Neural cell (in vitro differentiated cells): ENCODE measurements around the gene SMU1. TPM values are rescaled to one million over a fixed set of nuclear protein-coding genes. Genes with fewer than 3 reads are reported as not detected.

Experiments used
- H2AFZ ChIP-seq: fragments of 200-600, 300-800 bp; sonication (generic), shearing (Covaris generic); 2 replicates; pipeline ENCODE4 v1.6.0; 2014; ENCODE audit warnings: low read depth, mild to moderate bottlenecking, antibody characterized with exemption, low read length, moderate library complexity
- H3F3A ChIP-seq: fragments of 200-600 bp; shearing (Covaris generic); 2 replicates; pipeline ENCODE4 v1.6.1; 2016; ENCODE audit warnings: mild to moderate bottlenecking, moderate library complexity, mixed read lengths, antibody characterized with exemption, low read length; ENCODE audit not compliant: insufficient read depth, poor library complexity, severe bottlenecking
- H3K27ac ChIP-seq: fragments of 200-600, 300-800 bp; sonication (generic), shearing (Covaris generic); 2 replicates; pipeline ENCODE4 v1.5.1; 2014; ENCODE audit warnings: mild to moderate bottlenecking, low read length, moderate library complexity
- H3K27me3 ChIP-seq: fragments of 300-800, 200-600 bp; sonication (generic), shearing (Covaris generic); 2 replicates; pipeline ENCODE4 v1.6.0; 2014; ENCODE audit warnings: mild to moderate bottlenecking, low read depth, low read length, moderate library complexity; ENCODE audit not compliant: insufficient read depth
- H3K36me3 ChIP-seq: fragments of 300-800, 200-600 bp; sonication (generic), shearing (Covaris generic); 2 replicates; pipeline ENCODE4 v1.5.1; 2014; ENCODE audit warnings: mild to moderate bottlenecking, antibody characterized with exemption, low read length, moderate library complexity; ENCODE audit not compliant: insufficient read depth
- H3K4me2 ChIP-seq: fragments of 300-800, 200-600 bp; sonication (generic), shearing (Covaris generic); 2 replicates; pipeline ENCODE4 v1.6.0; 2014; ENCODE audit warnings: mild to moderate bottlenecking, low read length
- H3K4me3 ChIP-seq: fragments of 300-800, 200-600 bp; sonication (generic), shearing (Covaris generic); 2 replicates; pipeline ENCODE4 v1.5.1; 2014; ENCODE audit warnings: mild to moderate bottlenecking, low read length, moderate library complexity
- H3K79me2 ChIP-seq: fragments of 200-600 bp; shearing (Covaris generic); replicated peaks from 2 replicates; pipeline ENCODE4 v1.6.0; 2014; ENCODE audit warnings: mild to moderate bottlenecking, low read length, moderate library complexity; ENCODE audit not compliant: insufficient read depth
- H3K9ac ChIP-seq: fragments of 300-800, 200-600 bp; sonication (generic), shearing (Covaris generic); 2 replicates; pipeline ENCODE4 v1.6.1; 2016; ENCODE audit warnings: mild to moderate bottlenecking, low read length, mixed read lengths
- H3K9me2 ChIP-seq: fragments of 200-600 bp; shearing (Covaris generic); 2 replicates; pipeline ENCODE4 v1.6.1; 2016; ENCODE audit warnings: mild to moderate bottlenecking, low read length, mixed read lengths; ENCODE audit not compliant: insufficient read depth
- H3K9me3 ChIP-seq: fragments of 200-600, 300-800 bp; sonication (generic), shearing (Covaris generic); 2 replicates; pipeline ENCODE4 v1.6.1; 2016; ENCODE audit warnings: mild to moderate bottlenecking, mixed run types, low read length, moderate library complexity, mixed read lengths
- H4K20me1 ChIP-seq: fragments of 200-600 bp; shearing (Covaris generic); 2 replicates; pipeline ENCODE4 v1.6.1; 2016; ENCODE audit warnings: mild to moderate bottlenecking, mixed run types; ENCODE audit not compliant: insufficient read depth
- CTCF ChIP-seq: fragments of 450-650 bp; IDR thresholded peaks from 2 replicates; pipeline ENCODE4 v1.5.1; 2014; ENCODE audit warnings: antibody characterized with exemption, mild to moderate bottlenecking, moderate library complexity; ENCODE audit not compliant: poor library complexity, severe bottlenecking
- EP300 ChIP-seq: fragments of 450-650 bp; conservative IDR thresholded peaks from 2 replicates; pipeline ENCODE4 v1.6.1; 2014; ENCODE audit warnings: antibody characterized with exemption, mild to moderate bottlenecking, moderate library complexity; ENCODE audit not compliant: poor library complexity, severe bottlenecking
- EZH2 ChIP-seq: fragments of 200-600, 300-800 bp; shearing (Covaris generic), sonication (generic); IDR thresholded peaks from 2 replicates; pipeline ENCODE4 v1.6.1; 2014; ENCODE audit warnings: antibody characterized with exemption, low read length, borderline replicate concordance, mild to moderate bottlenecking; ENCODE audit not compliant: insufficient read depth, poor library complexity, severe bottlenecking
- MXI1 ChIP-seq: fragments of 450-650 bp; conservative IDR thresholded peaks from 2 replicates; pipeline ENCODE4 v1.6.1; 2014; ENCODE audit warnings: antibody characterized with exemption, mild to moderate bottlenecking; ENCODE audit not compliant: poor library complexity, severe bottlenecking
- POLR2AphosphoS5 ChIP-seq: IDR thresholded peaks from 2 replicates; pipeline ENCODE4 v1.6.1; 2012
- RAD21 ChIP-seq: fragments of 450-650 bp; conservative IDR thresholded peaks from 2 replicates; pipeline ENCODE4 v1.6.1; 2014; ENCODE audit warnings: antibody characterized with exemption, mild to moderate bottlenecking, moderate library complexity
- SMC3 ChIP-seq: fragments of 450-650 bp; conservative IDR thresholded peaks from 2 replicates; pipeline ENCODE4 v1.6.1; 2014; ENCODE audit warnings: antibody characterized with exemption, mild to moderate bottlenecking, moderate library complexity; ENCODE audit not compliant: poor library complexity
- TAF1 ChIP-seq: IDR thresholded peaks from 2 replicates; pipeline ENCODE4 v1.6.1; 2012; ENCODE audit warnings: low read depth
- polyA plus RNA-seq: library from polyadenylated mRNA; depleted of rRNA; stranded (reverse); fragments of >200 nt; gene quantifications from 2 replicates; pipeline ENCODE4 v1.2.3, GENCODE V29; 2014
- TF ChIP-seq, protein P1 (sequence below): IDR thresholded peaks from 2 replicates; pipeline ENCODE4 v1.6.1; 2012; ENCODE audit warnings: borderline replicate concordance

The SMU1 gene
- polyA plus RNA-seq, 1 donor from 2014 or later = 27.4 TPM

DNA sequence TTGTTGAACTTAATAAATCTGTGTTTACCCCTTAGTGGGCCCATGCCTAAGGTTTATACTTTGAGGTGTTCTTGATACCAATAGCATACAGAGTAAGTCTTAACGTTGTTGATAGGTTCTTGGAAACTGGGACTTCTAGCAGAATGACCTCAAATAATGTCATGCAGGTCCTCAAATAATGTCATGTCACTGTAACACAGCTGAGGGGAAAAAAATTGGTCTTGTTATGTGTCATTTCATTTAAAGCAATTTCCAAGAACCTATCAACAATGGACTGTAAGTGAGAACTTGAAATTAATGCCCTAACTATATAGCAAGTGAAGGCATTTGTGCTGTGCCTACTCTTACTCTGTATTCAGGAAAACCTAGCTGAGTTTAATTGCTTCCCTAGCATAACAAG lies 44.2 kb downstream of the SMU1 start:
- no peak overlapping the region for H3K27ac ChIP-seq
- H4K20me1 ChIP-seq = peaks cover 14% of the 10 kb centered on the region

GRCh38 chr9:33030285-33030684 lies 46.2 kb downstream of the SMU1 start:
- Histone ChIP-seq H2AFZ (no peak overlapping the region), H4K20me1 (peaks cover 14% of the 10 kb centered on the region), H3K9ac (no peak overlapping the region), H3K9me3 (no peaks in the 10 kb centered on the region), H3K27ac (no peak overlapping the region), H3K79me2 (peaks cover 81% of the 10 kb centered on the region), H3K4me2 (no peak overlapping the region), H3K27me3 (no peaks in the 10 kb centered on the region), H3K9me2 (no peaks in the 10 kb centered on the region), H3K4me3 (no peak overlapping the region), H3F3A (no peaks in the 10 kb centered on the region), H3K36me3 (peaks cover 11% of the 10 kb centered on the region)
- TF ChIP-seq CTCF = no peak
- no peak for TF ChIP-seq SMC3
- TF ChIP-seq, protein P1, sequence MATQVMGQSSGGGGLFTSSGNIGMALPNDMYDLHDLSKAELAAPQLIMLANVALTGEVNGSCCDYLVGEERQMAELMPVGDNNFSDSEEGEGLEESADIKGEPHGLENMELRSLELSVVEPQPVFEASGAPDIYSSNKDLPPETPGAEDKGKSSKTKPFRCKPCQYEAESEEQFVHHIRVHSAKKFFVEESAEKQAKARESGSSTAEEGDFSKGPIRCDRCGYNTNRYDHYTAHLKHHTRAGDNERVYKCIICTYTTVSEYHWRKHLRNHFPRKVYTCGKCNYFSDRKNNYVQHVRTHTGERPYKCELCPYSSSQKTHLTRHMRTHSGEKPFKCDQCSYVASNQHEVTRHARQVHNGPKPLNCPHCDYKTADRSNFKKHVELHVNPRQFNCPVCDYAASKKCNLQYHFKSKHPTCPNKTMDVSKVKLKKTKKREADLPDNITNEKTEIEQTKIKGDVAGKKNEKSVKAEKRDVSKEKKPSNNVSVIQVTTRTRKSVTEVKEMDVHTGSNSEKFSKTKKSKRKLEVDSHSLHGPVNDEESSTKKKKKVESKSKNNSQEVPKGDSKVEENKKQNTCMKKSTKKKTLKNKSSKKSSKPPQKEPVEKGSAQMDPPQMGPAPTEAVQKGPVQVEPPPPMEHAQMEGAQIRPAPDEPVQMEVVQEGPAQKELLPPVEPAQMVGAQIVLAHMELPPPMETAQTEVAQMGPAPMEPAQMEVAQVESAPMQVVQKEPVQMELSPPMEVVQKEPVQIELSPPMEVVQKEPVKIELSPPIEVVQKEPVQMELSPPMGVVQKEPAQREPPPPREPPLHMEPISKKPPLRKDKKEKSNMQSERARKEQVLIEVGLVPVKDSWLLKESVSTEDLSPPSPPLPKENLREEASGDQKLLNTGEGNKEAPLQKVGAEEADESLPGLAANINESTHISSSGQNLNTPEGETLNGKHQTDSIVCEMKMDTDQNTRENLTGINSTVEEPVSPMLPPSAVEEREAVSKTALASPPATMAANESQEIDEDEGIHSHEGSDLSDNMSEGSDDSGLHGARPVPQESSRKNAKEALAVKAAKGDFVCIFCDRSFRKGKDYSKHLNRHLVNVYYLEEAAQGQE = no peak
- TF ChIP-seq TAF1 = no peak
- no peak for TF ChIP-seq POLR2AphosphoS5
- no peak for TF ChIP-seq EZH2
- no peak for TF ChIP-seq EP300
- no peak for TF ChIP-seq MXI1
- TF ChIP-seq RAD21 = no peak

More for the DNA sequence above, 44.2 kb downstream of the SMU1 start:
- Histone ChIP-seq H3K4me3 (no peak overlapping the region), H3K36me3 (peaks cover 21% of the 10 kb centered on the region), H3K79me2 (peaks cover 65% of the 10 kb centered on the region), H3K4me2 (no peak overlapping the region), H2AFZ (no peak overlapping the region), H3F3A (no peaks in the 10 kb centered on the region), H3K27me3 (no peaks in the 10 kb centered on the region), H3K9ac (no peak overlapping the region), H3K9me3 (no peaks in the 10 kb centered on the region), H3K9me2 (no peaks in the 10 kb centered on the region)
- TF ChIP-seq SMC3 = no peak

- Histone ChIP-seq H3K27me3 (no peaks in the 10 kb centered on the region), H3K9ac (no peak overlapping the region), H2AFZ (no peak overlapping the region), H3K9me3 (no peaks in the 10 kb centered on the region), H3F3A (no peaks in the 10 kb centered on the region), H4K20me1 (peaks cover 14% of the 10 kb centered on the region), H3K4me2 (no peak overlapping the region), H3K36me3 (peaks cover 11% of the 10 kb centered on the region), H3K27ac (no peak overlapping the region), H3K9me2 (no peaks in the 10 kb centered on the region), H3K79me2 (peaks cover 84% of the 10 kb centered on the region), H3K4me3 (peak overlapping the region; percentile 97)
- TF ChIP-seq MXI1 = no peak
- TF ChIP-seq TAF1 = no peak
- TF ChIP-seq, protein P1 = no peak
- no peak for TF ChIP-seq SMC3
- no peak for TF ChIP-seq EZH2
- TF ChIP-seq EP300 = no peak
- no peak for TF ChIP-seq CTCF
- TF ChIP-seq POLR2AphosphoS5 = no peak
- TF ChIP-seq RAD21 = no peak
These were observed 47.2 kb downstream of the SMU1 start for GRCh38 chr9:33029231-33029786.
